ENCODE measurements around the gene HERPUD1. TPM values are rescaled to one million over a fixed set of nuclear protein-coding genes. Genes with fewer than 3 reads are reported as not detected.
A peak's percentile ranks its signal among the peaks of the same experiment; 100 is the strongest.

Gene HERPUD1
- total and polyA plus RNA-seq, 2 of the 13 experiments (the other 11 are each of a cell fraction or from before 2014, with no cell fraction given) = 96.2 to 323 TPM

GRCh38 chr16:56919099-56919800 lies 12.7 kb upstream of the HERPUD1 start (continued):
- TF ChIP-seq IRF9 (CRISPR knock-in tag; IDR thresholded peaks at IDR 0.05; ENCODE audit: borderline replicate concordance) (peak; percentile 51; the same call in 1 of the 2 replicates), ZBTB20 (CRISPR knock-in tag; IDR thresholded peaks at IDR 0.05; ENCODE audit: borderline replicate concordance, low read depth) (peak; percentile 60; the same call in 1 of the 2 replicates), ZNF296 (CRISPR knock-in tag; conservative IDR thresholded peaks at IDR 0.05) (no peak), ZFP90 (CRISPR knock-in tag; IDR thresholded peaks at IDR 0.05; ENCODE audit: borderline replicate concordance) (0 out of 2 replicates have a peak, but pooled peaks have one; percentile 36), ZNF784 (CRISPR knock-in tag; IDR thresholded peaks at IDR 0.05; ENCODE audit: borderline replicate concordance) (no peak), ZNF543 (CRISPR knock-in tag; IDR thresholded peaks at IDR 0.05) (0 out of 2 replicates have a peak, but pooled peaks have one; percentile 57), NAIF1 (CRISPR knock-in tag; IDR thresholded peaks at IDR 0.05; ENCODE audit: borderline replicate concordance) (0 out of 2 replicates have a peak, but pooled peaks have one; percentile 62), KDM4B (CRISPR knock-in tag; IDR thresholded peaks at IDR 0.05) (peak; percentile 46; the same call in 1 of the 2 replicates), NCOA1 (CRISPR knock-in tag; IDR thresholded peaks at IDR 0.05) (peak; percentile 68), ZNF639 (CRISPR knock-in tag; conservative IDR thresholded peaks at IDR 0.05) (0 out of 2 replicates have a peak, but pooled peaks have one; percentile 57), HMGA1 (CRISPR knock-in tag; conservative IDR thresholded peaks at IDR 0.05) (no peak), NFIC (IDR thresholded peaks at IDR 0.05; ENCODE audit: low read length) (0 out of 2 replicates have a peak, but pooled peaks have one; percentile 74), RERE (CRISPR knock-in tag; IDR thresholded peaks at IDR 0.05; ENCODE audit: low read depth) (peak; percentile 77), PRMT3 (CRISPR knock-in tag; IDR thresholded peaks at IDR 0.05; ENCODE audit: borderline replicate concordance, low read depth) (0 out of 2 replicates have a peak, but pooled peaks have one; percentile 30), HBP1 (CRISPR knock-in tag; IDR thresholded peaks at IDR 0.05; ENCODE audit: low read depth) (peak; percentile 82; the same call in 1 of the 2 replicates), TBP (CRISPR knock-in tag; IDR thresholded peaks at IDR 0.05) (no peak), SP1 (IDR thresholded peaks at IDR 0.05) (no peak), SP1 (CRISPR knock-in tag; IDR thresholded peaks at IDR 0.05) (no peak), RFXAP (CRISPR knock-in tag; IDR thresholded peaks at IDR 0.05; ENCODE audit: borderline replicate concordance) (peak; percentile 80; the same call in 1 of the 2 replicates)
